Progenitor cell of endocrine pancreas (in vitro differentiated cells): ENCODE data around the gene CDON. TPM values are rescaled to one million over a fixed set of nuclear protein-coding genes. Genes with fewer than 3 reads are reported as not detected.

ENCODE experiments used
- DNase-seq: peaks from one replicate; pipeline ENCODE4 v3.0.0; 2021; ENCODE audit warnings: low spot score; ENCODE audit not compliant: unreplicated experiment
- H3K27ac Mint-ChIP-seq: 2 replicates; pipeline ENCODE4 v1.8.0; 2021; ENCODE audit warnings: mild to moderate bottlenecking, moderate library complexity, mixed read lengths
- H3K27me3 Mint-ChIP-seq: 2 replicates; pipeline ENCODE4 v1.8.0; 2021; ENCODE audit warnings: mixed read lengths
- H3K36me3 Mint-ChIP-seq: 2 replicates; pipeline ENCODE4 v1.8.0; 2022; ENCODE audit warnings: mixed read lengths; ENCODE audit not compliant: insufficient read depth
- H3K4me1 Mint-ChIP-seq: 2 replicates; pipeline ENCODE4 v1.8.0; 2021; ENCODE audit warnings: low read depth, mixed read lengths
- H3K4me3 Mint-ChIP-seq: 2 replicates; pipeline ENCODE4 v1.8.0; 2021; ENCODE audit warnings: low read depth, mild to moderate bottlenecking, moderate library complexity, mixed read lengths
- H3K9me3 Mint-ChIP-seq: 2 replicates; pipeline ENCODE4 v1.8.0; 2021; ENCODE audit warnings: low read depth, mixed read lengths
- CTCF ChIP-seq: fragments of 200-600 bp; sonication (generic); IDR thresholded peaks from one replicate; pipeline ENCODE4 v1.5.0; 2021; ENCODE audit warnings: antibody characterized with exemption, mild to moderate bottlenecking; ENCODE audit not compliant: unreplicated experiment
- total RNA-seq: library from RNA; stranded (reverse); gene quantifications from 2 replicates; pipeline ENCODE4 v1.2.1, GENCODE V29; 2021

CDON gene
- total RNA-seq, 1 donor from 2014 or later = 26.4 TPM

DNA sequence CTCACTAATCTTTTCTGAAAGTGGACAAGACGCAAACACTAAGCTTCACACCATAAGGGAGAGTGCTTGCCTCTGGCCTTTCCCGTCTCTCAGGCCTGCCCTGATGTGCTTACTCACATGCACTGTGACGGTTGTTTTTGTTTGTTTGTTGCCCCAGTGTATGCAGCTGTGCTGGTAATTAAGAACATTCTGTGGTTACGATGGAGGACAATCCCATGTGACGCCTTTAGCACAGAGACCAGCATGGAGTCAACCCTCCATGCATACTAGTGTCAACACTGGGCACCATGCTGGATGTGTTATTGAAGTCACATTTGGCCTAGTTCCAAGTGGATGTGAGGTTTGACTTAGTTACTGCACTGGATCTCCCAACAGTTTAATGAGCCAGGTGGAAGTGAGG, 27.8 kb upstream of the CDON start:
- H3K27me3 Mint-ChIP-seq = no peaks in the 10 kb centered on the region
- H3K36me3 Mint-ChIP-seq = no peaks in the 10 kb centered on the region
- no peak for DNase-seq
- H3K4me3 Mint-ChIP-seq = no peak overlapping the region
- peak overlapping the region; percentile 62 for H3K27ac Mint-ChIP-seq
- TF ChIP-seq CTCF = no peak
- H3K9me3 Mint-ChIP-seq = no peaks in the 10 kb centered on the region
- H3K4me1 Mint-ChIP-seq = peaks cover 29% of the 10 kb centered on the region

- Mint-ChIP-seq H3K4me3 (peak overlapping the region; percentile 19), H3K4me1 (peaks cover 30% of the 10 kb centered on the region), H3K27ac (peak overlapping the region; percentile 91), H3K36me3 (no peaks in the 10 kb centered on the region), H3K27me3 (no peaks in the 10 kb centered on the region), H3K9me3 (no peaks in the 10 kb centered on the region)
- TF ChIP-seq CTCF = no peak
- no peak for DNase-seq
Measured at GRCh38 chr11:126088999-126089398, 26.3 kb upstream of the CDON start.

- no peak for DNase-seq
- Mint-ChIP-seq H3K27me3 (peaks cover 6% of the 10 kb centered on the region), H3K4me1 (peaks cover 35% of the 10 kb centered on the region), H3K4me3 (no peak overlapping the region), H3K9me3 (no peaks in the 10 kb centered on the region), H3K36me3 (no peaks in the 10 kb centered on the region), H3K27ac (no peak overlapping the region)
- TF ChIP-seq CTCF = no peak
Measured at GRCh38 chr11:126086248-126086647, 23.6 kb upstream of the CDON start.

DNA sequence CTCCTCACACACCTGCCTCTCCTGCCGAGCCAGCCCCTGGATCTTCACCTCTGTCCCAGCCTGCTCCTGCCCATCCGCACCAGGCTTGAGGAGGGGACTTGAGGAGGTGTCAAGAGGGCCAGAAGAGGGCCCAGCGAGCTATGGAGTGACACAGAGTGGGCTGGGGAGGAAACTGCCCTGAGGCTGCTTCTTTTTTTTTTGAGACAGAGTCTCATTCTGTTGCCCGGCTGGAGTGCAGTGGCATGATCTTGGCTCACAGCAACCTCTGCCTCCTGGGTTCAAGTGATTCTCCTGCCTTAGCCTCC, 21.9 kb upstream of the CDON start:
- DNase-seq = no peak
- TF ChIP-seq CTCF = no peak
- Mint-ChIP-seq H3K4me3 (no peak overlapping the region), H3K27me3 (peaks cover 6% of the 10 kb centered on the region), H3K27ac (no peak overlapping the region), H3K4me1 (peaks cover 43% of the 10 kb centered on the region), H3K36me3 (no peaks in the 10 kb centered on the region), H3K9me3 (no peaks in the 10 kb centered on the region)

DNA sequence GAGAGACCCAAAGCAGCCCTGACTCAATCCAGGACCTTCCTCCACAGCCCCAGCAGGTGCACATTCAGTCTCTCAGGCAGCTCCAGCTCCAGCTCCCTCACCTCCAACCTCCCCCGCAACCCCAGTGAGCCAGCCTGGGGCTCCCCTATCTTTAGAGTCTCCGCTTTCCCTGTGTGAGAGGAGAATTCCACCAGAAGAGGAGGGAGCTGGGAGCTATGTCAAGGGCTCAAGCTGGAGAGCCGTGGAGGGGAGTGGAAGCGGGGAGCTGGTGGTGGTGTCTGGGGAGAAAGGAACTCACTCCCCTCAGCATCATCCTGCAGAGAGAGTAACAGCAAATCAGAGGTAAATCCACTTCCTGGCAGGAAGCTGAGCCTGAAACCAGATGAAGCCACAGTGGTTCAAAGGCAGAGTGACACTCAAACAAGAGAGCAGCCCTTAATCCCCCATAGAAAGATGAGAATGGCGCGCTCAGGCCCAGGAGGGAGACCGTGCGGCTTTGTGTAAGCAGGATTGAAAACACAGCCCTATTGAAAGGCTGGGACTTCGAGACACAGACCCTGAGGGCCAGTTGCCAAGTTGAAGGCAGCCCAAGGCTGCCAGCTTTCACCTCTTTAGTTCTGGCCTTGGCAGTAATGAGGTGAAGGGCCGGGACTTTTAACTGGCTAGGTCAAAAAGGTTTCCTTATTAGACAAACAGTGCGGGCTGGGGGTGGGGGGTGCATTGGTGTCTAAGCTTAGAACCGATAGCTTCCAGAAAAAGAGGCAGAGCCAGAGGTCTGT, 21.4 kb upstream of the CDON start:
- no peak overlapping the region for H3K4me3 Mint-ChIP-seq
- DNase-seq = no peak
- no peak overlapping the region for H3K27ac Mint-ChIP-seq

More for the DNA sequence above, 21.4 kb upstream of the CDON start:
- TF ChIP-seq CTCF = no peak
- Mint-ChIP-seq H3K27me3 (peaks cover 6% of the 10 kb centered on the region), H3K9me3 (no peaks in the 10 kb centered on the region), H3K36me3 (no peaks in the 10 kb centered on the region), H3K4me1 (peaks cover 43% of the 10 kb centered on the region)
